ENCODE results near the gene ATOH8.

ATOH8 gene

DNA sequence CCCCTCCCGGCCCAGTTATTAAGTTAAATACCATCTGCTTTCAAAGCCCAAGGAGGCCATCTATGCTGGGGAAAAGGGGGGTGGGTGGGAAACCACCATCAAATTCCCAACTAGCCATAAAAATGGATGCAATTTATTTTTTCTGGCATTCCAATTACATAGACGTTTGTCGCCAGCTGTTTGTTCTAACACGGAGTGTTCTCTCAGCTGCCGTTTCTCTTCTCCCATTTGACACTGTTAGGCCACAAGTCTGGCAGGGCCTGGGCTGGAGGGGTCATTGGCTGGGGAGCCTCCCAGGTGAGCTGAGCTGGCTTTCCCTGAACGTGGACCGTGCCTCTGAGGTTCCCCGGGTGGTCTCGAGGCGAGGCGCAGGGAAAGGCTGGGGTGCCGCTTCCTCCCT is 16.6 kb downstream of the ATOH8 start:
- DNase-seq (ENCODE audit: low read depth in 2 of 3, low spot score in 1 of 3): no peak

GRCh38 chr2:85770786-85771409 is 17.1 kb downstream of the ATOH8 start:
- no peak for DNase-seq (ENCODE audit: low read depth in 2 of 3, low spot score in 1 of 3)

GRCh38 chr2:85771486-85771885 is 17.7 kb downstream of the ATOH8 start:
- DNase-seq (ENCODE audit: low read depth in 2 of 3, low spot score in 1 of 3): no peak

DNA sequence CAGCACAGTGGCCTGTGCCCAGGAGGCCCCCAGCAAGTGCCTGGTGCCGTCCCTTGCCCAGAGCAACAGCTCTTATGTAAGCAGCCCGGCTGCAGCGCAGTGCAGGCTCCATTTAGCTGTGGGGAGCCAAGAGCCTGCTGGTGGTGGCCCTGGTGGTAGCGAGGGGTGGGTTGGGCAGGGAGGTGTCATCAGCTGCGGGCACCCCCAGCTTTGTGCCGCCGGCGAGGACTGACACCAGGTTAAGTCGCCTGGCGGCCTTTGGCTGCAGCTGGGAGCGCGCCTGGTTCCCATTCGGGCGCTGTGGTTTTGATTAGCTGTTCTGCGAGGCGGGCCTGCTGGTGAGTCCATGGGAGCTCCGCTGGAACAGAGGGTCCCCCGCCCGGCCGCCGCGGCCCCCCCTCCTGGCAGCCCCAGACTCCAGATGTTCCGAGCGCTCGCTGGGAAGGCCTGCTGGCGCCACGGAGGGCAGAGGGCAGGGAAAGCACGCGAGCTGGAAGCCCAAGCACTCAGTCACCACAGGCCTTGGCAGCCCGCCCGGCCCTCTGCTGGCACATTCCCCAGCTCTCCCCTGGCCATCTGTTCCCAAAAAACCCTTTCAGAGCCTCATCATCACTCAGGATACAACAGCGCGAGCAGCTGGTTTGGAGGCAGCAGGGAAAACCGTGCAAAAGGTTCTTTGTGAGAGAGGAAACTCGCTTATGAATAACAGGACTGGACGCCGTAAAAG is 18.4 kb downstream of the ATOH8 start:
- no peak for DNase-seq (ENCODE audit: low read depth in 2 of 3, low spot score in 1 of 3)

DNA sequence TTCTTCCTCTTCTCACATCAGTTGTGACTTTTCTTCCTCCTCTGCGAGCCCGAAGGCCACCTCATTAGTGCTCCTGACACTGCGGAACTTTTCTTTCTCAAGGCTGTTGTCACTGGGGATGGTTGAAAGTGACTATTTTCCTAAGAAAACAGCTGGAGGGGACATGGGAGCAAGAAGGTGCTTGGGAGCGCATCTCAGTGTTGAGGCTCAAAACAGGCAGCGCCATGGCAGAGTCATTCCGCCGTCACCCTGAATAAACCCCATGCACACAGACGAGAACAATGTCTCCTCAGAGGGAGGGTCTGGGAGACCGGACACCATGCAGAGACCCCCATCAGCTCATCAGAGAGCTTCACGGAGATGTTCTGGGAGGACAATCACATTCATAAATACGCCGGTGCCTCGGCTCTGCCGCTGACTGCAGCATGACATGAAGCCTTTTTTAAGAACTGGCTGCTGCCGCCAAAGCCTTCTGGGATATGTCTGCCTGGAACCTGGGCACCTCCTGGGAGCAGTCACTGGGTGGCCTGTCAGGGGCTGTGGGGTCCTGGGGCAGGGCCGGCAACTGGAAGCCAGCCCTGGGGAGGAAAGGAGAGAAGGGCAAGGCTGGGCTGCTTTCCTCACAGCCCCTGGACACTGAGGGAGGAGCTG is 19.2 kb downstream of the ATOH8 start:
- no peak for DNase-seq (ENCODE audit: low read depth in 2 of 3, low spot score in 1 of 3)

GRCh38 chr2:85773692-85774091 is 19.9 kb downstream of the ATOH8 start:
- DNase-seq (ENCODE audit: low read depth in 2 of 3, low spot score in 1 of 3): no peak

- no peak for DNase-seq (ENCODE audit: low read depth in 2 of 3, low spot score in 1 of 3)
Observed at GRCh38 chr2:85774126-85774978, 20.6 kb downstream of the ATOH8 start.

DNA sequence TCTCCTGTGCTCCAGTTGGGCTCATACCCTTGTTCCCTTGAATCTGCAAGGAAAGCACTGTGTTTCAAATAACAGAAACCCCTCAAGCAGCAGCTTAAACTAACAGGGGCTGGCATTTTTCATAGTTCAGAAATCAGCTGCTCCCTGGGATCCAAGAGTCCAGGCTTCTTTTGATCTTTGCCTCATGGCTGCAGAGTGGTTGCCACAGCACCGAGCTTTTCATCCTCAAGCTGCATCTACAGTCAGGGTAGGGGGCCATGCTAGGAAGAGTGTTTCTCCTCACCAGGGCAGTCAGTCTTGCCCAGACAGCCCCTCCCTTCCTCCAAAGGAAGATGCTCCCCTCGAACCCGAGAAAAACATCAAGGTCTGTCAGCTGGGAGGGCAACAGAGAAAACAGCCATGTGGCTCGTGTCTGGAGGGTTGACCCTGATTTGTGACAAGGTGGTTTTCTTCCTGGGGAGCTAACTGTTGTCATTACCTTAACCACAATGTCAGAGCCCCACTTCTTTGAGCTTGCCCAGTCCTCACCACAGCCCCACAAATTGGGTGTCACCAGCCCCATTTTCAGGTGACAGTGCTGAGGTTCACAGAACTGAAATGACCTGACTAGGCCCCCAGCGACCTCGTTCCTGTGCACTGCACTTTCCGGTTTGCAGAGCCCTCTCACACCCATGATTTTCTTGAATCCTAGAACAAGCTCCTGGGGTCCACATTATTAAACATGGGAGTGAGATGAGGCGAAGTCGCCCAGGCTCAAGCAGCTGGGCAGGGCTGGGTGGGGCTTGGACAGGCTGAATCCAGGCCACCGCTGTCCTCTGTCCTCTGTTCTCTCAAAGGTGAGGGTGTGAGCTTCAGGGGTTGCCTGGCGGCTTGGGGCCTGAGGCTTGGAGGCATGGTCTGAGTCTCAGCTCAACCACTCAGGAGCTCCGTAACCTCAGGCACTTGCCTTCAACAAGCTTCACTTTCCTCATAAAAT is 21.9 kb downstream of the ATOH8 start:
- no peak for DNase-seq (ENCODE audit: low read depth in 2 of 3, low spot score in 1 of 3)

GRCh38 chr2:85776672-85777071 is 22.9 kb downstream of the ATOH8 start:
- no peak for DNase-seq (ENCODE audit: low read depth in 2 of 3, low spot score in 1 of 3)

DNA sequence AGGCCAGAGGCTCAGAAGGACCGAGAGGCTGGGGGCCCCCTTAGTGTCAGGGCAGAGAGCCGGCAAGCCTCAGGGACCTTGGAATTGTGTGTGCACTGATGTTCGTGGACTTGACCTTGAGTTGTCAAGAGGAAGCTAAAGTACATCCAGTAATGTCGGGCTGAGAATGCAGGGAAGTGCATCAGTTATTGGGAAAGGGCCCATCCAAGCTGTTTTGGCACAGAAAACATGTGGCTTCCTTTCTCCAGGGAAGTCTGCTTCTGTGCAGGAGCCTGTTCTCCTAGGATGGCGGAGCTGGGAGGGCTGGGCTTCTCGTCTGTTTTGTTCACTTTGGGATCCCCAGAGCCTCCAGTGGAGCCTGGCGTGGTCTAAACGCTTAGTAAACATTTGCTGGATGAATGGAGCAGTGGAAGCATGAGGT is 23.7 kb downstream of the ATOH8 start:
- no peak for DNase-seq (ENCODE audit: low read depth in 2 of 3, low spot score in 1 of 3)

GRCh38 chr2:85778646-85779379 is 25.0 kb downstream of the ATOH8 start:
- no peak for DNase-seq (ENCODE audit: low read depth in 2 of 3, low spot score in 1 of 3)

GRCh38 chr2:85779641-85780315 is 26.0 kb downstream of the ATOH8 start:
- no peak for DNase-seq (ENCODE audit: low read depth in 2 of 3, low spot score in 1 of 3)

DNA sequence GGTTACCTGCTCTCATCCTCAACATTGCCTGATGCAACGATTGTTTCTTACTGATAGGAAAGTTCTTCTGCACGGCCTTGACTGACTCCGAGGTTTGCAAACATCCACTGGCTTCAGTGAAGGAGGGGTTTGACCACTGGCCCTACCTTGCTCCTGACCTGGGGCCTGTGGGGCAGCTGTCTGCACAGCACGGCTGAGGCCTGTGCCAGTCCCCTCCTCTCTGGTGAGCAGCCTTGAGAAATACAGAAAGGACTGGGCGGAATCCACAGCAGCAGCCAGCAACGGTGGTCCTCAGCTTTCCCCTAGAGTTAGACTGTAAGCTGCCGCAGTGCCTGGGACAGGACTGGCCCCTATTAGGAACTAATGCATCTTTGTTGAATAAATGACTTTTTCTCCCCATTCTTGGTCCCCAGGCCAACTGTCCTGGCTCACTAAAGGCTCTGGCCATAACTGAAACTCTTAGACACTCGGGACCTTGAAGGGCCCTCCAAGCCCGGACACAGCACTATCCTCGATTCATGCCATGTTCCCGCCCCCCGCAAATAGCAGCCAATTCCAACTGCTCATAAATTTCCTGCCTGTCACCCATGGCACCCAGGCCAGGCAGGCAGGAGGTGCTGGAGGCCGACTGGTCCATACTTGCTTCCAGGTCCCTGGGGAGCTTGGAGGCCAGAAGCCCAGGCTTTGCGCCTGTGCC is 26.7 kb downstream of the ATOH8 start:
- no peak for DNase-seq (ENCODE audit: low read depth in 2 of 3, low spot score in 1 of 3)

GRCh38 chr2:85781013-85781332 is 27.2 kb downstream of the ATOH8 start:
- no peak for DNase-seq (ENCODE audit: low read depth in 2 of 3, low spot score in 1 of 3)

GRCh38 chr2:85783796-85784195 is 30.0 kb downstream of the ATOH8 start:
- no peak for DNase-seq (ENCODE audit: low read depth in 2 of 3, low spot score in 1 of 3)

DNA sequence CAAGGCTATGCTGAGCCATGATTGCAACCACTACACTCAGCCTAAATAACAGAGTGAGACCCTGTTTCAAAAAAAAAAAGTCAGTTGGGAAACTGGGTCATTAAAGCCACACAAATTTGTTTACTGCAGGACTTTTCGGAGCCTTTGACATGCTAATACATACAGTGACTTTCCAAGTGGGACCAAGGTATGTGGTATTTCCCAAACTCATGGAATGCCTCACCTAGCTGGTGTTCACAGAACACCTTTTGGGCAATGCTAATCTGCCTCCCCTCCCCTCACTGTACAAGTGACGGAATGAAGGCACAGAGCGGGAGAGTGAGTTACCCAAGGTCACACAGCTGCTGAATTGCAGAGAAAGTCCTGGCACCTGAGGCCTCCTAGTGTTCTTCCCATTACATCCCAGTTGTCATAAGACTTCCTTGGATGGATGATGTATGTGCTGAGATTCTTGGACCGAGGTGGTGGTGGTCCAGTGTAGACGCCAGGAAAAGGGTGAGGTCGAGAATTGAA is 30.7 kb downstream of the ATOH8 start:
- DNase-seq (ENCODE audit: low read depth in 2 of 3, low spot score in 1 of 3): no peak

DNA sequence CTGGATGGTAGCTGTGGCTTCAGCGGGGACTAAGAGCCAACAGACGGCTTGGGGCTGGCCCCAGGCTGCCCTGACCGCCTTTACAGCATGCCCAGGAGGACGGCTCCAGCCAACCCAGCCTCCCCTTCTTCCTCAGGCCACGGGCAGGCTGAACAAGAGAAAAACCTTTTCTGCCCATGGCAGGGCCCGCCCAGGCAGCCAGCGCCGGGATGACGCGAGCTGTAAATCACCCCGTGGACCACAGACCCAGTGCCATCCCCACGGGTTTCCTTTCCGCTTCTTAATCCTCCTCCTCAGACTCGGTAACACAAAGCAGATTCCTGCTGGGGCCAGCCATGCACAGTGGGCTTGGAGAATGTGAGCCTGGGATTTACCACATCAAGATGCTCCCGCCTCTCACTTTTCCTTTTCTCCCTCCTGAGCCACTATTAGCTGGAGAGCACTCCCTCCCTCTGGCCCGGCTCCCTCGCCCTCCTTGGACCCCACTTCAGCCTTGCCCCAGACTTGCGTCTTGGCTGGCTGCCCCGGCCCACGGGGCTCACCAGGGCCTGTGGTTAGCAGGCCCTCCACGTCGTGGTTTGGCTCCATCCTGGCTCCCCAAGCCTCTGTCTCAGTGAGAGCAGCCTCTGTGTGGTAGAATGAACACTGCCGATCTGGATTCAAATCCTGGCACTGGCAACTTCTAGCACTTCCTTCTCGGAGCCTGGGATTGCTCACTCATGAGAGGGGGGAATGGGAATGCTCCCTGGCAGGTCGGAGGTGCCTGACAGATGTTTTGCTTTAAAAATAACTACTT is 31.4 kb downstream of the ATOH8 start:
- DNase-seq (ENCODE audit: low read depth in 2 of 3, low spot score in 1 of 3): no peak

DNA sequence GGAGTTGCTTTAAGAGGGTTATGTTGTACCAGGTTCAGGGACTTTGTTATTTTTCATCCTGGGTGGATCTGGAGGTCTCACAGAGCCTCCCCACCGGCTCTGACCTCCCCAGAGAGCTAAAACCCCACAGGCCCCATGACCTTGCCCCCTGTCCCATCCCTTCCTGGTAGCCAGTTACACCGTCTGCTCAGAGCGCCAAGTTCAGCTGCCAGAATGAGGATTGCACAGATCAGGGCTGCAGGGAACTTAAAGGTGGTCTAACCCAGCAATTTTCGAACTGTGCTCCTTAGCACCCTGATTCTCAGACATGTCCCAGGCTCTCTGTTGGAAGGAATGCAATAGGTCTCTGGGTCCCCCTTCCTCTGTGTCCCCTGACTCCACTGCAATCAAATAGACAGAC is 32.1 kb downstream of the ATOH8 start:
- DNase-seq (ENCODE audit: low read depth in 2 of 3, low spot score in 1 of 3): no peak

Measured in stimulated activated CD4-positive, alpha-beta T cell treated with anti-CD3 and anti-CD28 coated beads, Interleukin-12 subunit alpha, Interleukin-12 subunit beta, amount 100 ng/mL, for 48 hours (primary cell).